NCI-H1930 (cell line): Measurements from ENCODE around the gene OVAAL.

Source experiments
- DNase-seq, 2 experiments: peaks; one replicate each; lab custom pipeline; 2025; lab: John Stamatoyannopoulos, UW

OVAAL gene

DNA sequence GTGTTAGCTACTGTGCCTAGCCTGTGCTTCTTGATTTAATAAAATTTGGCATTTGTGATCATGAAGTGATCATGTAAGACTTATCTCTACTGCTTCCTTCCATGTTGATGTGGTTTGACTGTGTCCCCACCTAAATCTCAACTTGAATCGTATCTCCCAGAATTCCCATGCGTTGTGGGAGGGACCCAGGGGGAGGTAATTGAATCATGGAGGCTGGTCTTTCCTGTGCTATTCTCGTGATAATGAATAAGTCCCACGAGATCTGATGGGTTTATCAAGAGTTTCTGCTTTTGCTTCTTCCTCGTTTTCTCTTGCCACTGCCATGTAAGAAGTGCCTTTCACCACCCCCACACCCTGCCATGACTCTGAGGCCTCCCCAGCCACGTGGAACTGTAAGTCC is at the start of gene OVAAL:
Gene OVAAL, plus strand, starts transcription at position 301 of the 400 bp plus-strand sequence.
- no peak for DNase-seq

DNA sequence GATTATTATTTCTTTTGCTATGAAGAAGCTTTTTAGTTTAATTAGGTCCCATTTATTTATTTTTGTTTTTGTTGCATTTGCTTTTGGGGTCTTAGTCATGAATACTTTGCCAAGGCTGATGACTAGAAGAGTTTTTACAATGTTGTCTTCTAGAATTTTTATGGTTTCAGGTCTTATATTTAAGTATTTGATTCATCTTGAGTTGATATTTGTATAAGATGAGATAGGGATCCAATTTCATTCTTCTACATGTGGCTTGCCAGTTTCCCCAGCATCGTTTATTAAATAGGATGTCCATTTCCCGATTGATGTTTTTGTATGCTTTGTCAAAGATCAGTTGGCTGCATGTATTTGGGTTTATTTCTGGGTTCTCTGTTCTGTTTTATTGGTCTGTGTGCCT is 47.9 kb upstream of the OVAAL start:
- no peak for DNase-seq

DNA sequence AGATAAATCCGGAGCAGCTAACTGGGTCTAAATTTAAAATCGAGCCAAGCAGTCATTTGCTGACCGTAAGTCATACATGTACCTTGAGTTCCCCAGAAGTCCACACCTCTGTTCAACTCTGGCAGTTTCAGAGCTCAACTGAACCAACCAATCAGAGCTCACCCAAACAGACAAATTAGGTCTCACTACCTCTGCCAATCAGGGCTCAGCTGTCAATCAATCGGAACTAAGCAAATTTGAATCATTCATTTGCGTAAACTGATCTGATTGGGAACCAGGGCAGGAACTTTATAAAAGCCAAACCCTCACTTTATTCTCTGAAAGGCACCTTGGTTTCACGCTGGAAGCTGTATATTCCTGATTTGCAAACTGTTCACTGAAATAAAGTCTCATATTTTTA is 45.2 kb upstream of the OVAAL start:
- no peak for DNase-seq

DNA sequence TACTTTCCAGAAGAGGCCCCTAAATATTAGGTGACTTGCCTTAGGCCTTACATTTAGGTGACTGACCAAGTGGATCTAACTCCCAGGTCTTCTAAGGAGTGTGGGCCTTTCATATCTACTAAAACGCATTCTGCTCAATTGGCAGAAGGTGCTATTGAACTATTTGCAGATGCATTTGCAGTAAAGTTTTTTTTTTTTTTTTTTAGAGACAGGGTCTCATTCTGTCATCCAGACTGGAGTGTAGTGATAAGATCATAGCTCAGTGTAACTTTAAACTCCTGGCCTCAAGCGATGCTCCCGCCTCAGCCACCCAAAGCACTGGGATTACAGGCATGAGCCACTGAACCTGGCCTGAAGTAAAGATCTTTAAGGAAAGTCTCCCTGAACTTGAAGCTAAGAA is 43.4 kb upstream of the OVAAL start:
- DNase-seq: no peak

DNA sequence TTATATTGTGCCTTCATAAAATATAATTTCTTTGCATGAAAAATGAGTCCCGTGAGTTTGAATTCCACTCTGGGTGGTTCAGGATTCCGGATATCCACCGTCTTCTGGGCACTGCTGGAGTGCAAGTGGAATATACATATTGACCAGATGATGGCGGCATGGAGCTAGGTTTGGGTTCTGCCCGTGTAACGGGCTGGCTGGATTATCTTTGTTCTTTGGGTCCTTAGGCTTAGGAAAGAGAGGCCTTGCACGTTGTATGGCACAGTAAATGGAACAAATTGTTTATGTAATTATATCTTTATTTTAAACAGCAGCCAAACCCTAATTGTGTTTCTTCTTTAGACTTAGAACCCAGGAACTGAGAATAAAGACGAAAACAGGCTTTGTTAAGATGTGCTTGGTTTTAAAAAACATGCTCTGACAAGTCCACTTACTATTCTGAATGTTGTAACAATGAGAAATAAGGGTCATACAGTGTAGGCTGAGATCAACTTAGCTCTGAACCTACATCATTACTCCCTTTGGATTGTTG is 42.8 kb upstream of the OVAAL start:
- DNase-seq: peak; percentile 39 to 64

DNA sequence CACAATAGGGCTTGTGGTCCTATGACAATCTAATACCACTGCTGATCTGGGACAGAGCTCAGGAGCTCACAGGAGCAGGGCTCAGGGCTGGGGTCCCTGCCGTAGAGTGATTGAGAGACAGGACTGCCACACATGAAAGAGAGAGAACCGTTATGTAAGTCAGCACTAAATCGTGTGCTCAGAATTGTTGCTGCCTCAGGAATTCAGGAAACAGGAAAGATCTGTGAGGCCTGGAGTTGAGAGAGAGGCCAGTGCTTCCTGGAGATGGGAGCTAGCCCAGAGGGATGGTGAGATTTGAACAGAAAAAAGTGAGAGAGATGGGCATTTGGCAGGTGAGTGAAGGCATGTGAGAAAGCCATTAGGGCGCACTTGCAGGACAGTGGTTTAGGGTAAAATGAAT is 38.9 kb upstream of the OVAAL start:
- no peak for DNase-seq

DNA sequence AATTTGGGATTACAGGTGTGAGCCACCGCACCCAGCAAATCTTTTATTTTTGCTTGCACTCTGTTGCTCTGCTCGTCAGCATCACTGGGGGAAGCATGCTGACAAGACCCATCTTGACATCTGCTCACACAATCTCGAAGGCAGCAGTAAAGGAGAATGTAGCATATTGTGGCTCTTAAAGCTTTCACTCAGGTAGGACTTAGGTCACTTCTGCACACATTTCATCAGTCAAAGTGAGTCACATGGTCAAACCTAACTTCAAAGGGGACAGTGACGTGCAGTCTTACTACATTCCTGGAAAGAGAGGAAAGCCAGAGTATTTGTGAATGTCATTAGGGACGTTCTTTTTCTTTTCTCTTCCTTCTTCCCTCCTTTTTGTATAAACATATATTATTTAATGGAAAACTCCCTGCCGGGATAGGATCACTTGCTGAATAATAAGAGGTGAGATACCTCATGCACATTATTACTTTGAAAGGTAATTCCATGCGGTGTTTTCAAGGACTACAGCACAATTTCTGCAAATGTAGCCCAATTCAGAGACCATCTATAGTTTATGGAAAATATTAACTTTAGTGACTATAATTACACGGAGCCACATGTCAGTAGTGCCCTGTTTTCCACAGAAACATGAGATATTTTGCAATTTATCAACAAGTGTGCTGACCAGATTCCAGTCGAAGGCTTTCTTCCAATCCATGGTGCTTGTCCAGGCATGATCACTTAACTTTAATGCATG is 37.1 kb upstream of the OVAAL start:
- no peak for DNase-seq

DNA sequence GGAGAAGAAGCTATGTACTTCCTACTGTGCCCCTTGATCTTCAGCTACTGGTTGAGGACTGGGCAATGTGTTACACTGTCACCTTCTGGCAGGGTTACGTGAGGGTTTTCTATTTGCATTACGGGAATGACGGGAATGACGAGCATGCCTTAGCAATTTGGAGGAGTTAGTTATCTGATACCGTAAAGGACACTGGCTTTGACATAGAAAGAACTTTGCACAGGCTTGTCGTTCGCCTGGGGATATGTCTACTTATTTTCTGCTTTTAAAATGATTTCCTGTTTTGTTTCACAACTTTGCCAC is 36.6 kb upstream of the OVAAL start:
- DNase-seq: no peak

DNA sequence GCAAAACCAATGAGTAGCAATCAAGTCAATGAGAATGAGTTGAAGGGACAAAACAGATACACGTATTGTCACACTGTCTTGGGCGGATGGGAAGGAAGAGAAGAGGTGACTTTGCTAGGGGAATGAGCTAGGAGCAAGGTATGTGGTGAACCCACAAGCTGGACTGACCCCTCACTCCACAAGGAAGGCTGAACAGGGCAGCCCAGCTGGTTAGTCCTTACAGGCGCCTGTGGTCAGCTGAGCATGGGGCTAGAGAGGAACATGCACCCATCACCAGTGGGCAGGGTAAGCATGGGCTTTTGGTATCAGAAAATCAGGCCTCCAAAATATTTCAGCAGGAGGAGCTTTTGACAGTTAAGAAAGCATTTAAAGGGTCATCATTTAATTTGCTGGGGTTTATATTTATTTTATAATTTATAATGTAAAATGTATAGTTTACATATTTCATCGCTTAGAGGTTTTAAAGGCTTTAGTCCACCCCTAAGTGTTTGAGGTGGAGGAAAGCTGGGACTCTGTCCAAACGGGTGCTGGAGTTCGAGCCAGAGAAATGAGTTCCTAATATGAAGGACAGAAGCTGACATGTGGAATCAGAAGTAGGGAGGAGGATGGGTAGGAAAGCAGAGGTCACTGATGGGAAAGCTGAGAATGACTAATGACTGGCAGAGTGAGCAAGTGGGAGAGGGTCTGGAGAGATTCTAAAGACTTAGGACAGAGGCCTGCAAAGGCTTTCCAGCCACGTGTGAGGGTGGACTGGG is 34.4 kb upstream of the OVAAL start:
- DNase-seq: no peak

DNA sequence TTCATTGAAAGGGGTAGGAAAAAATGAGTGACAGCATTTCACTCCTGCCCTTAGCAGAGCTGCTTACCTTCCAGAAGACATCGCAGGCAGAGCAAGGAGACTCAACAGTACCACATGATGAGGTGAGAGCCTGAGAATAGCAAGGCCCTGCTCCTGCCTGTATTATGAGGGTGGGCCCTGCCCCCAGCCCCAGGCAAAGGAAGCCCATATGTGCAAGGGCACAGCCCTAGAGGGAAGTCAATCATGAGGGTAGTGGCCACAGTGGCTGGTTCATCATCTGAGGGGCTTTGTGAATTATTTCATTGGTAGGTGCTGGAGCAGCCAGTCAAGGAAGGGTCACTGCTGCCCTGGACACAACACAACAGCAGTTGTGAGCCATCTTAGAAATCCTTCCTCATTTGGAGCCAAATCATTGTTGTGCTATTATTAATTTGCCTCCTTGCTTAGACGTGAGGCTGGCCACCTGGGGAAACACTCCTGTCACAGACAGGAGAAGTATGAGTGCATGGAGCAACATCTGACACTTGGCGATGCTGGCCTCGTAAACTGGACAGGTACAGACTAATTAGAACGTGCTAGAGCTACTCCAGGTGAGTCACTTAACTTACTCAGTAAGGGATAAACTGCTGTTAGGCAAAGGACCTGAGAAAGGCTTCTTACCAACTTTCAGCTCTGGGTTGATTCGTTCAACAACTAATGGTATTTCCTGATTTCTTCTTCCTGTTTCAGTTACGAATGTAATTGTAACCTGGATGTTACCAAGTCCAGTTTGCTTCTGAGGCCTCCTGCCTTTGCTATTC is 33.6 kb upstream of the OVAAL start:
- no peak for DNase-seq

DNA sequence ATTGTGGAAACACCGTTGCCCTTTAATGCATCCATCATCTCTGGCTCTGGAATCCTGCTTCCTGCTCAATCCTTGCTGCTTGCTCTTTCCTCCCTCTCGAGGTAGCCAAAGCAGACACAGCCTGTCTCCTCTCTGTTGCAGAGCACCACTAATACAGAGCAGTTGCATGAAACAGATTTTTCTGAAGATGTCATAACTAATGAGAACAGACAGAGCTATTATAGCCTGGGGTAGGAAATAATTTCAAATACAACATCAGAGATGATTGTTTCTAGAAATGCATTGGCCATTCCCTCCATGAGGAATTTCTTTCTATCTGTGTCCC is 33.1 kb upstream of the OVAAL start:
- DNase-seq: no peak

DNA sequence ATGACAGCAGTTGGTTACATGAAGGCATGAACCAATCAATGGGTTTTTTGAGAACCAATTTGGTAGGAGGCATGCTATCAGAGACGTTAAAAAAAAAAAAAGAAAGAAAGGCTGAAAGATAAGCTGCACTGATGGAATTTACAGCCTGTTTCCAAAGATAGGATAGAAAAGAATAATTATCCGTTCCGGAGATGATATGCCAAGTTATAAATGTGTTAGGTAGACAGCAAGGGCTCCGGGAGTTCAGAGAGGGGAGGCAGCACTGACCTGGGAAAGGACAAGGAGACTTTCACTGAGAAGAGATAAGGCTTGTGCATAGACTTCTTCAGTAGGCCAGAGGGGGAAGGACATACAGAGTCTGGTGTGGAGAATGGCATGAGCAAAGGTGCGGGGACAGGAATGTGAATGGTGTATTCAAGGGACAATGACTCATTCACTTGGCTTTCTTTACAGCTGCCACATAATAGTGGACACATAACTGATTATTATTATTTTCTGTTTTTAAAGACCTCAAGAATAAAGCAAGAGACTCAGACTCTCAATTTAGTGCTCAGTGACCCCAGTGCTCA is 31.6 kb upstream of the OVAAL start:
- no peak for DNase-seq

DNA sequence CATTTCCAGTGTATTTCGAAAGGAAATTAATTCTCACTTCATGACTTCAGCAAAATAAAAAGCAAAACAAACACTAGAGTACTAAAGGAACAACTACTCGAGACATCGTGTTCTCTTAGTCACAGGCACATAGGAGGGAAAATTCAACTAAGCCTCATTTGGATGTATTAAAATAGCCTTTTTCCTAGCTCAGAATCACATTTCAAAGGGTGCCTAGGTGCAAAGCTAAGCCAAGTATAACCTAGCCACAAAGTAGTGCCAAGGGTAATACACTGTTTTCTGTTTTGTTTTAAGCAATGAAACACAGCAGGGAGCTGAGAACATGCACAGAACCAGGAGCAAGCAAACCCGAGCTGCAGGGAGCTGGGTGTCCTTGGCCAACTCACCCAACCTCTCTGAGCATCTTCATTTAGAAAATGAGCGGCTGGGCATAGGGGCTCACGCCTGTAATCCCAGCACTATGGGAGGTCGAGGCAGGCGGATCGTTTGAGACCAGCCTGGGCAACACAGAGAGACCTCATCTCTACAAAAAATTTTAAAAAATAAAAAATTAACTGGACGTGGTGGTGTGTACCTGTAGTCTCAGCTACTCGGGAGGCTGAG is 29.8 kb upstream of the OVAAL start:
- DNase-seq: no peak

DNA sequence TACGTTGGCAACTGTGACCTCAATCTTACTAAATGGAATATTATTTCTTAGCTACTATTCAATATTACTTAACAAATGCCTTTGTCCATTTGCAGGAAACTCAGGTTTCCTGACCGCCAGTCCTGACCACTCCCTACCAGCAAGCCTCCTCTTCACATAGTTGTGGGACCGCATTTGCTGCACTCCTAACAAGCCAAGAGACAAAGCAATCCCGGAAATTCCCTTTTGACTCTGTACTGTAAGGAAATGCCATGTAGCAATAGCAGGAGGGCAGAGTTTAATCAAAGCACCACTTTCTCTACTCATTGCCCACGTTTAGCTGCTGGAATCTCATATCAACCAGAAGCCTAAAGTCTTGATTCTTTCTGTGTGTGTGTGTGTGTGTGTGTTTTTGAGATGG is 28.3 kb upstream of the OVAAL start:
- no peak for DNase-seq

DNA sequence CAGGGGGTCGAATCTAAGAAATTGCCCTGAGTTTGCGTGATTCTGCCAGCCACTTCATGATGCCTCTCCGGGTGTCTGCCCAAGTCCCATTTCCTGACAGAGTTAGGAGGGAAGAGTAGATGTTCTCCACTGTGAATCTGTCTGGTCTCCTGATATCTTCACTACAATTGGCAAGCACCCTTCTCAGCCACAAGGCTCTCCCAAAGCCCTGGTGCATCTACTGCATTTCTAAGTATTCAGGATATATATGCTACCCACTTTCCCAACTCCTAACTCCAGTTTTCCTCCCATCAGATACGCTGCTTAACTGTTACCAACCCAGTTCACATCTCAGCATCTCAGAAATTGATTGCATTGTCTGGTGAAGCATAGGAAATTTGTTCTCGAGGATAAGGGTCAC is 25.9 kb upstream of the OVAAL start:
- DNase-seq: no peak

DNA sequence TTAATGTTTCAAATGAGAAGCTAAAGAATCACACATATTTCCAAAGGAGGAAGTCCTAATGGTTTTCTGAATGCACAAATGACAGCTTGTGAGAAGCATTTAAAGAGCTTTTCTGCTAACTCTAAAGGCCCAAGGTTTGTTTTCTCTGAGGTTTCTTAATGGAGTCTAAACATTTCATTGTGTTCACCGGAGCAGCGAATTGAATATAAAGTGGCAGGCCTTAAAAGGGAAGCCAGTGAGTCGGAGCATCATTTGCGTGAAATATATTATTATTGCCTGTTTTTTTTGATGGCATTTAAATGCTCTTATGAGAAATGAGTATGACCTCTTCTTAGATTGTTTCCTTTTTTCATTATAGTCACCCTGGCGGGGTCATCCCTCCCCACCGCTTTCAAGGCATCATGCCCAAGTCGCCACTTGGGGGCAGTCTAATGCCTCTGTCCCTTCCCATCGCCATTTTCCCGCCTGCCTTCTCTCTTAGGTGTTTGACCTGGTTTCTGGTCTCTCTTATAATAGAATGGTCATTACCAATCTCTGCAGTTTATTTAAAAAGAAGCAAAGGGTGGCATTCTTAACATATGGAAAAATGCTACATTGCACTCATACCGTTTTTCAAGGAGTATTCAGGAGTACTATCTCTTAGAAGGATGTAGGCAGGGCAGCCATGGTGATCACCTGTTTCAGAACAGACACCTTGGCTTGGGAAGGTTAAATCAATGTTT is 25.3 kb upstream of the OVAAL start:
- DNase-seq: peak; percentile 63 to 68

DNA sequence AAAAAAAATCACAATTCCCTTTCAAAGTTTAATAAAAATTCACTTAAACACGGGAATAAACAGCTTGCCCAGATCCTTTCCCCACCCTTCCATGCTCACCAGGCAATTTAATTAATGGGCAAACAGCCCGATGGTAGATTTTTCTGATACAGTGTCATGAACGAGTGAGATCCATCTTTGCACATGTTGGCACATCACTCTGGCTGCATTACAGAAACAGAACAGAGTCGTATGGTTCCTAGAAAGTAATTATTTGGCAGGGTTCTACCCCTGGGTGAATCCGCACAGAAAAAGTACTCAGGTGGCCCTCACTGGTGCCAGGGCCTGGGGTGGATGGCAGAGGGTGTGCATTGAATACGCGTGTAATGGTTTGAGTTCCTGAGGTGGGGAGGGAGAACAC is 24.6 kb upstream of the OVAAL start:
- DNase-seq: no peak

DNA sequence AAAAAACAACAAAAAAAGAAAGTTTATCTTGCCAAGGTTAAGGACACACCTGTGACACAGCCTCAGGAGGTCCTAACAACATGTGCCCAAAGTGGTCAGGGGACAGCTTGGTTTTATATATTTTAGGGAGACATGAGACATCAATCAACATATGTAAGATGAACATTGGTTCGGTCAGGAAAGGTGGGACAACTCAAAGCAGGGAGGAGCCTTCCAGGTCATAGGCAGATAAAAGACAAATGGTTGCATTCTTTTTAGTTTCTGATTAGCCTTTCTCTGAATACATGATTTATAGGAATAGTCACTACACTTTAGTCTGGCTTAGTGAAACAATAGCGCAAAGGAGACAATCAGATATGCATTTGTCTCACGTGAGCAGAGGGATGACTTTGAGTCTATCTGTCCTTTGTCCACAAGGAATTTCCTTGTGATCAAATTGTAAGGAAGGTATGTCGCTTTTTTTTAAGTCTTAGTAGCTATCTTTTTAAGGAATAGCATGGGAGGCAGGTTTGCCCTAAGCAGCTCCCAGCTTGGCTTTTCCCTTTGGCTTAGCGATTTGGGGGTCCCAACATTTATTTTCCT is 23.3 kb upstream of the OVAAL start:
- DNase-seq: no peak

DNA sequence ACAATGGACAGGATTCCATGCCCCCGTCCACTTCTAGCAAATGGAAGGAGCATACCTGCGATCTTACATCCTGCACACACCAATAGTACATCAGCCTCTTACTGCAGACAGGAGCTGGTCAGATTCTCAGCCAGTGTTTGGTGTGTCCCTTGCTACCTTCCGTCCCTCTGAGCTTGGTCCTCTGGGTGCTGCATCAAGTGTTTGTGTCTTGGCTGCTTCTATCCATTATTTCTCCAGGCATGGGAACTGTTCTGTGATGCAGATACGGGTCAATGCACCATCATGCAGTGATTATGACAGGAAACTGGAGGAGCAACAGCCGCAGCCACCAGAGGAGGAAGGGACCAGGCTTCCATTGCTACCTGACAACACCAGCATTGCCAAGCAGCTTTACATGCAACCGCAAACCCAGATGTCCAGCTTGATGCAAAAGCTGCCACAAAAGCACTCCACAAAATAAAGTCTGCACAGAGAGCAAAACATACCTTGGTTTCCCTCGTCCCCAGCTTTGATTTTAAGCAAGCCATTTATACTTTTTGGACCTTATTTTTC is 21.9 kb upstream of the OVAAL start:
- no peak for DNase-seq

DNA sequence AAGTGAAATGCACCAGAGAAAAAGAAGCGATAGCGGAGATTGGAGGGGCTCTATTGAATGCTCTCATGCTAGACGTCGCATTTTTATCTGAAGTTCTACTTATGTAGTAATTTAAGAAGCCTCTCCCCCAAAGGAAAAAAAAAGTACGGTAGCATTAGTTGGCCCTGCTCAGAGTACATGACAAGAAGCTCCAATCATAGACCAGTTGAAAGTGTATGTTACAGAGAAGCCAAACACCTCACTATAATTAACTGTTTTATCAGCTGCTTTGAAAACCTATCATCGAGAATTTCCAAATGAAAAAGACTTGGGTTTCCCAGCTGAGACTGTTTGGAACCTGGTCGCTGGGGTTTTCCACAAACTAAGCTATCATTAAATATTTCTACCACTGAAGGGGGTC is 19.6 kb upstream of the OVAAL start:
- DNase-seq: no peak
